Measurements from ENCODE around the gene DDX21. TPM values are rescaled to one million over a fixed set of nuclear protein-coding genes. Genes with fewer than 3 reads are reported as not detected.

The DDX21 gene
- total RNA-seq, 1 donor from 2014 or later: 55.8 TPM

DNA sequence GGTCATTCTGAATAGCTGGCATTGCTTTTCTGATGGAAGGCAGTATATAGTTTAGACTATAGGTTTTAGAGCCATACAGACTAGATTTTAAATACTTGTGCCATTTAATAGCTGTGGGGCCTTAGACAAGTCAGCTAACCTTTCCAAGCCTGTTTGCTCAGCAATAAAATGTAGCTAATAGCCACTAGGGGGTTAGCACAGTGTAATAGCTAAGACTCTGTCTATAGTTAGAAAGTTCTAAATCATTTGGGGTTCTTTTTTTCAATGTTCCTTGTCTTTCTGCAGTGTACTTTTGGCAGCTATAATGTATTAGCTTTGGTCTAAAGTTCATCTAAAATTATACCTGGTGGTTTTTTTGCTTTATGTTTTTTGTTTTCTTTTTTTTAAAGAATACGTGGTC lies 25.1 kb downstream of the DDX21 start:
- no peak for DNase-seq (ENCODE audit: low spot score)
- H3K27ac Mint-ChIP-seq (ENCODE audit: unreplicated experiment): peak overlapping the region; percentile 36
- TF ChIP-seq, protein P1, sequence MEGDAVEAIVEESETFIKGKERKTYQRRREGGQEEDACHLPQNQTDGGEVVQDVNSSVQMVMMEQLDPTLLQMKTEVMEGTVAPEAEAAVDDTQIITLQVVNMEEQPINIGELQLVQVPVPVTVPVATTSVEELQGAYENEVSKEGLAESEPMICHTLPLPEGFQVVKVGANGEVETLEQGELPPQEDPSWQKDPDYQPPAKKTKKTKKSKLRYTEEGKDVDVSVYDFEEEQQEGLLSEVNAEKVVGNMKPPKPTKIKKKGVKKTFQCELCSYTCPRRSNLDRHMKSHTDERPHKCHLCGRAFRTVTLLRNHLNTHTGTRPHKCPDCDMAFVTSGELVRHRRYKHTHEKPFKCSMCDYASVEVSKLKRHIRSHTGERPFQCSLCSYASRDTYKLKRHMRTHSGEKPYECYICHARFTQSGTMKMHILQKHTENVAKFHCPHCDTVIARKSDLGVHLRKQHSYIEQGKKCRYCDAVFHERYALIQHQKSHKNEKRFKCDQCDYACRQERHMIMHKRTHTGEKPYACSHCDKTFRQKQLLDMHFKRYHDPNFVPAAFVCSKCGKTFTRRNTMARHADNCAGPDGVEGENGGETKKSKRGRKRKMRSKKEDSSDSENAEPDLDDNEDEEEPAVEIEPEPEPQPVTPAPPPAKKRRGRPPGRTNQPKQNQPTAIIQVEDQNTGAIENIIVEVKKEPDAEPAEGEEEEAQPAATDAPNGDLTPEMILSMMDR (IDR thresholded peaks at IDR 0.05): peak; percentile 70
- no peaks in the 10 kb centered on the region for H3K4me1 Mint-ChIP-seq (ENCODE audit: low read depth)
- no peaks in the 10 kb centered on the region for H3K9me3 Mint-ChIP-seq (ENCODE audit: low read depth)
- H3K27me3 Mint-ChIP-seq (ENCODE audit: low read depth): no peaks in the 10 kb centered on the region
- H3K36me3 Mint-ChIP-seq (ENCODE audit: low read depth): peaks cover 14% of the 10 kb centered on the region
- no peak overlapping the region for H3K4me3 Mint-ChIP-seq (ENCODE audit: unreplicated experiment)

DNA sequence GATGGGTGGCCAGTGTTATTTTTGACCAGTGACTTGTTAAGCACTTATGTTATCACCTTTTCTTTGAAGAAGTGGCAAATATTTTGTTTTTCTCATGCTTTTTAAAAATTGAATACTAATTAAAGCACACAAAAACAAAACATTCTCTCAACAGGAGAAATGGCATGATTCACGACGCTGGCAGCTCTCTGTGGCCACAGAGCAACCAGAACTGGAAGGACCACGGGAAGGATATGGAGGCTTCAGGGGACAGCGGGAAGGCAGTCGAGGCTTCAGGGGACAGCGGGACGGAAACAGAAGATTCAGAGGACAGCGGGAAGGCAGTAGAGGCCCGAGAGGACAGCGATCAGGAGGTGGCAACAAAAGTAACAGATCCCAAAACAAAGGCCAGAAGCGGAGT lies 26.4 kb downstream of the DDX21 start:
- no peaks in the 10 kb centered on the region for H3K27me3 Mint-ChIP-seq (ENCODE audit: low read depth)
- no peaks in the 10 kb centered on the region for H3K9me3 Mint-ChIP-seq (ENCODE audit: low read depth)
- no peak overlapping the region for H3K4me3 Mint-ChIP-seq (ENCODE audit: unreplicated experiment)
- no peak for DNase-seq (ENCODE audit: low spot score)
- H3K27ac Mint-ChIP-seq (ENCODE audit: unreplicated experiment): peak overlapping the region; percentile 13
- peaks cover 13% of the 10 kb centered on the region for H3K36me3 Mint-ChIP-seq (ENCODE audit: low read depth)
- TF ChIP-seq, protein P1 (IDR thresholded peaks at IDR 0.05): no peak
- H3K4me1 Mint-ChIP-seq (ENCODE audit: low read depth): no peaks in the 10 kb centered on the region

DNA sequence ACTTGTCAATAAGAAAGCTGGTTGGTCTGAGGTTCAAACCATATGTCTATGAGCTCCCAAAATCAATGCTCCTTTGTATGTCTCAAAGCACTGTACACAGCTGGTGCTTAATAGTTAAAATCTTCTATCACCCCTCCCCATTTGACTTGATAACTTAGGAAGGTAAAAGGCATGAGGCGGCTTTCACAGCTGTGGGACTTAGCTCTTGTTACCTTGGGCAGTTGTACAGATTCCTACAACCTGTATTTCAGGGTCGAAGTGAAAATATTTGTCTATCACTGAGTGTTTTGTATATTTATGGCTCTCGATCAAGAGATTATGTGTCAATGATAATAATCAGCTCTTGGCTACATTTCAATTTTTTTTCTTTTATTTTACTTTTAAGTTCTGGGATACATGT lies 31.6 kb downstream of the DDX21 start:
- no peak for DNase-seq (ENCODE audit: low spot score)
- Mint-ChIP-seq H3K9me3 (ENCODE audit: low read depth) (no peaks in the 10 kb centered on the region), H3K36me3 (ENCODE audit: low read depth) (peaks cover 2% of the 10 kb centered on the region), H3K27me3 (ENCODE audit: low read depth) (no peaks in the 10 kb centered on the region), H3K27ac (ENCODE audit: unreplicated experiment) (peak overlapping the region; percentile 93), H3K4me1 (ENCODE audit: low read depth) (peaks cover 42% of the 10 kb centered on the region), H3K4me3 (ENCODE audit: unreplicated experiment) (peak overlapping the region; percentile 92)
- TF ChIP-seq, protein P1 (IDR thresholded peaks at IDR 0.05): no peak

DNA sequence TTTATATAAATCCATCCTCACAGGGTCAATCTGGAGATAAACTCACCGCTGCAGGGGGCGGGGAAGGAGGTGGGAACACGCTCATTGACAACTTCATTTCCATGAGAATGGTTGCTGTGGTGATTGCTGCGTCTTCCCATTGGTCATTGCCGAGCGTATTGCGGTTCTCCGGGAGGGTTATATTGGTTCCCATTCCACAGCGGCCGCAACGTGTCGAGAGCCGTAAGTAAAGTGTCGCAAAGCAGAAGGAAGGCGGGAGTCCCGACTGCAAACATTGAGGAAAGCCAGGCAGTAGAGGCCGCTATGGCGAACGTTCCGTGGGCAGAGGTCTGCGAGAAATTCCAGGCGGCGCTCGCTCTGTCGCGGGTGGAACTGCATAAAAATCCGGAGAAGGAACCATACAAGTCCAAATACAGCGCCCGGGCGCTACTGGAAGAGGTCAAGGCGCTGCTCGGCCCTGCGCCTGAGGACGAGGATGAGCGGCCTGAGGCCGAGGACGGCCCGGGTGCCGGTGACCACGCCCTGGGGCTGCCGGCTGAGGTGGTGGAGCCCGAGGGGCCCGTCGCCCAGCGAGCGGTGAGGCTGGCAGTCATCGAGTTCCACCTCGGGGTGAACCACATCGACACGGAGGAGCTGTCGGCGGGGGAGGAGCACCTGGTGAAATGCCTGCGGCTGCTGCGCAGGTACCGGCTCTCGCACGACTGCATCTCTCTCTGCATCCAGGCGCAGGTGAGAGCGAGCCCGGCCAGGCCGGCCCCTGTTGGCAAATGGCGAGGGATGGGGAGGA lies 32.8 kb downstream of the DDX21 start, which contains the start of gene KIFBP:
Gene KIFBP (plus strand): TSS at position 274 of the 787 bp plus-strand sequence. CDS start 30 bp downstream, at position 304.
- peak; percentile 95 for DNase-seq (ENCODE audit: low spot score)
- Mint-ChIP-seq H3K27me3 (ENCODE audit: low read depth) (no peaks in the 10 kb centered on the region), H3K9me3 (ENCODE audit: low read depth) (no peaks in the 10 kb centered on the region), H3K27ac (ENCODE audit: unreplicated experiment) (peak within 1 kb of the TSS; percentile 95), H3K36me3 (ENCODE audit: low read depth) (peaks cover 1% of the 10 kb centered on the region), H3K4me3 (ENCODE audit: unreplicated experiment) (peak within 1 kb of the TSS; percentile 92), H3K4me1 (ENCODE audit: low read depth) (peaks cover 52% of the 10 kb centered on the region)
- TF ChIP-seq, protein P1 (IDR thresholded peaks at IDR 0.05): peak; percentile 83

DNA sequence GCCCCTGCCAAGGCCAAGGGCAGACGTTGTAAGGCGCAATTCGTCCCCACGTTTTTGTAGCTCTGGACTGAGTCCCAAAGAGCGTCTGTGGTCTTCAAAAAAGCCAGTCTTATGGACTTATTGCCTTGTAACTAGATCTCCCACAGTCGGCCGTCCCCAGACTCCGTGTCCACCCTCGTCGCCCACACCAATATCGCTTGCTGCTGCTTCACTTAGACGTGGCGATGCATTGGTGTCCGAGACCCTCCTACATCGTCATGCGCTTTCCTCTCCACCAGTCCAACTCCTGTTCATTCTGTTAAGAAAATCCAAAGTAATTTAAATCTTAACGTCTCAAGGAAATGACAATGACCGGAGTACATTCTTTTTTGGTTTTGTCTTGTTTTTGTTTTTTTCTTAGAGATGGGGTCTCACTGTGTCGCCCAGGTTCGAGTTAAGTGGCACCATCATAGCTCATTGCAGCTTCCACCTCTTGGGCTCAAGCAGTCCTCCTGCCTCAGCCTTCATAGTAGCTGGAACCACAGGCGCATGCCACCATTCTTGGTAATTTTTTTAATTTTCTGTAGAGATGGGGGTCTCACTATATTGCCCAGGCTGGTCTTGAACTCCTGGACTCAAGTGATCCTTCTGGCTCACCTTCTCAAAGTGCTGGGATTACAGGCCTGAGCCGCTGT lies 33.5 kb downstream of the DDX21 start:
- TF ChIP-seq, protein P1 (IDR thresholded peaks at IDR 0.05): no peak
- Mint-ChIP-seq H3K27ac (ENCODE audit: unreplicated experiment) (peak overlapping the region; percentile 85), H3K27me3 (ENCODE audit: low read depth) (no peaks in the 10 kb centered on the region), H3K4me1 (ENCODE audit: low read depth) (peaks cover 55% of the 10 kb centered on the region), H3K9me3 (ENCODE audit: low read depth) (no peaks in the 10 kb centered on the region), H3K4me3 (ENCODE audit: unreplicated experiment) (peak overlapping the region; percentile 92), H3K36me3 (ENCODE audit: low read depth) (peaks cover 1% of the 10 kb centered on the region)
- DNase-seq (ENCODE audit: low spot score): no peak

Data from chondrocyte (in vitro differentiated cells).